Osteoblast (primary cell): ENCODE data around the gene COL5A2. TPM values are rescaled to one million over a fixed set of nuclear protein-coding genes. Genes with fewer than 3 reads are reported as not detected.

ENCODE experiments used
- DNase-seq: peaks from one replicate; pipeline ENCODE4 v3.0.0; 2011; ENCODE audit warnings: low spot score, mixed read lengths; ENCODE audit not compliant: insufficient read length; ENCODE audit errors: missing footprints
- H2AFZ ChIP-seq: 2 replicates; pipeline ENCODE4 v1.6.0; 2011; ENCODE audit warnings: mild to moderate bottlenecking, low read length
- H3K27ac ChIP-seq: 2 replicates; pipeline ENCODE4 v1.5.1; 2011; ENCODE audit warnings: mild to moderate bottlenecking, low read depth, low read length, moderate library complexity
- H3K27me3 ChIP-seq: 2 replicates; pipeline ENCODE4 v1.6.0; 2012; ENCODE audit warnings: mild to moderate bottlenecking, control low read depth, inconsistent platforms, low read length, moderate library complexity; ENCODE audit not compliant: insufficient read depth
- H3K36me3 ChIP-seq: 2 replicates; pipeline ENCODE4 v1.5.1; 2011; ENCODE audit warnings: mild to moderate bottlenecking, low read length, control low read depth, moderate library complexity; ENCODE audit not compliant: insufficient read depth
- H3K4me1 ChIP-seq: 2 replicates; pipeline ENCODE4 v1.5.1; 2011; ENCODE audit warnings: mild to moderate bottlenecking, low read length, control low read depth, moderate library complexity; ENCODE audit not compliant: insufficient read depth
- H3K4me2 ChIP-seq: 2 replicates; pipeline ENCODE4 v1.6.0; 2011; ENCODE audit warnings: mild to moderate bottlenecking, low read length; ENCODE audit not compliant: insufficient read depth
- H3K4me3 ChIP-seq: fragments of 200-600 bp; sonication (generic); 3 replicates; pipeline ENCODE4 v1.5.1; 2012; ENCODE audit warnings: mild to moderate bottlenecking, low read length, inconsistent platforms; ENCODE audit not compliant: insufficient read depth
- H3K79me2 ChIP-seq: 2 replicates; pipeline ENCODE4 v1.6.0; 2012; ENCODE audit warnings: mild to moderate bottlenecking, low read length, control low read depth, inconsistent platforms; ENCODE audit not compliant: insufficient read depth
- H3K9me3 ChIP-seq: 2 replicates; pipeline ENCODE4 v1.5.1; 2011; ENCODE audit warnings: low read depth, low read length, control low read depth
- H4K20me1 ChIP-seq: 2 replicates; pipeline ENCODE4 v1.6.0; 2012; ENCODE audit warnings: mild to moderate bottlenecking, low read length, control low read depth; ENCODE audit not compliant: insufficient read depth
- CTCF ChIP-seq: IDR thresholded peaks from 2 replicates; pipeline ENCODE4 v1.5.1; 2011; ENCODE audit warnings: mild to moderate bottlenecking, low read depth, low read length, moderate library complexity; ENCODE audit errors: extremely low read depth
- total RNA-seq: library from RNA; depleted of rRNA; stranded (reverse); fragments of >200 nt; gene quantifications from 2 replicates; pipeline ENCODE4 v1.2.3, GENCODE V29; 2012

Gene COL5A2
- total RNA-seq, 1 donor, result 879 TPM

GRCh38 chr2:189082376-189082975 is 97.1 kb downstream of the COL5A2 start:
- Histone ChIP-seq H3K27ac (peak overlapping the region; percentile 7), H3K27me3 (no peaks in the 10 kb centered on the region), H3K4me1 (peaks cover 12% of the 10 kb centered on the region), H2AFZ (no peak overlapping the region), H3K4me2 (no peak overlapping the region), H3K4me3 (no peak overlapping the region), H4K20me1 (no peaks in the 10 kb centered on the region), H3K79me2 (peaks cover 2% of the 10 kb centered on the region), H3K9me3 (no peaks in the 10 kb centered on the region), H3K36me3 (peaks cover 90% of the 10 kb centered on the region)
- TF ChIP-seq CTCF, result no peak
- no peak for DNase-seq

- H2AFZ ChIP-seq, result no peak overlapping the region
- no peaks in the 10 kb centered on the region for H4K20me1 ChIP-seq
- H3K9me3 ChIP-seq, result no peaks in the 10 kb centered on the region
- H3K4me3 ChIP-seq, result no peak overlapping the region
- no peak for DNase-seq
- H3K36me3 ChIP-seq, result peaks cover 92% of the 10 kb centered on the region
- H3K79me2 ChIP-seq, result no peaks in the 10 kb centered on the region
- no peaks in the 10 kb centered on the region for H3K4me1 ChIP-seq
- no peak overlapping the region for H3K4me2 ChIP-seq
- TF ChIP-seq CTCF, result no peak
- H3K27me3 ChIP-seq, result no peaks in the 10 kb centered on the region
- H3K27ac ChIP-seq, result no peak overlapping the region
These were observed 103.0 kb downstream of the COL5A2 start for GRCh38 chr2:189076572-189076971.

- Histone ChIP-seq H3K4me2 (no peak overlapping the region), H3K27ac (no peak overlapping the region)
These were observed 103.4 kb downstream of the COL5A2 start for GRCh38 chr2:189076120-189076519.

GRCh38 chr2:189074506-189074905 is 105.1 kb downstream of the COL5A2 start:
- no peaks in the 10 kb centered on the region for H3K27me3 ChIP-seq
- no peaks in the 10 kb centered on the region for H3K9me3 ChIP-seq
- H3K4me3 ChIP-seq, result no peak overlapping the region
- H4K20me1 ChIP-seq, result no peaks in the 10 kb centered on the region
- H2AFZ ChIP-seq, result no peak overlapping the region
- no peaks in the 10 kb centered on the region for H3K79me2 ChIP-seq
- peaks cover 94% of the 10 kb centered on the region for H3K36me3 ChIP-seq
- H3K4me2 ChIP-seq, result no peak overlapping the region
- no peak for TF ChIP-seq CTCF
- no peak for DNase-seq
- no peaks in the 10 kb centered on the region for H3K4me1 ChIP-seq
- no peak overlapping the region for H3K27ac ChIP-seq

More at GRCh38 chr2:189076120-189076519, 103.4 kb downstream of the COL5A2 start:
- no peaks in the 10 kb centered on the region for H3K4me1 ChIP-seq
- H3K27me3 ChIP-seq, result no peaks in the 10 kb centered on the region
- H3K9me3 ChIP-seq, result no peaks in the 10 kb centered on the region
- TF ChIP-seq CTCF, result no peak
- H2AFZ ChIP-seq, result no peak overlapping the region
- no peak for DNase-seq
- no peaks in the 10 kb centered on the region for H4K20me1 ChIP-seq
- no peak overlapping the region for H3K4me3 ChIP-seq
- no peaks in the 10 kb centered on the region for H3K79me2 ChIP-seq
- peaks cover 93% of the 10 kb centered on the region for H3K36me3 ChIP-seq
